Stimulated activated CD8-positive, alpha-beta memory T cell treated with anti-CD3 and anti-CD28 coated beads, Interleukin-15, amount 100 ng/mL, for 4 hours (primary cell): ENCODE measurements around the gene KLF5.
"Not testable (repeated sequence)": the region's sequence is repeated elsewhere in the genome, so short reads cannot be mapped to it uniquely, and the experiment has no call there.

Experiments
- DNase-seq, 2 donors: peaks; one replicate each; pipeline ENCODE4 v3.0.0-alpha.2; 2020; ENCODE audit warnings: low read depth in 2 of 2

KLF5 gene

GRCh38 chr13:73082895-73083294 lies 24.1 kb downstream of the KLF5 start:
- no peak for DNase-seq

DNA sequence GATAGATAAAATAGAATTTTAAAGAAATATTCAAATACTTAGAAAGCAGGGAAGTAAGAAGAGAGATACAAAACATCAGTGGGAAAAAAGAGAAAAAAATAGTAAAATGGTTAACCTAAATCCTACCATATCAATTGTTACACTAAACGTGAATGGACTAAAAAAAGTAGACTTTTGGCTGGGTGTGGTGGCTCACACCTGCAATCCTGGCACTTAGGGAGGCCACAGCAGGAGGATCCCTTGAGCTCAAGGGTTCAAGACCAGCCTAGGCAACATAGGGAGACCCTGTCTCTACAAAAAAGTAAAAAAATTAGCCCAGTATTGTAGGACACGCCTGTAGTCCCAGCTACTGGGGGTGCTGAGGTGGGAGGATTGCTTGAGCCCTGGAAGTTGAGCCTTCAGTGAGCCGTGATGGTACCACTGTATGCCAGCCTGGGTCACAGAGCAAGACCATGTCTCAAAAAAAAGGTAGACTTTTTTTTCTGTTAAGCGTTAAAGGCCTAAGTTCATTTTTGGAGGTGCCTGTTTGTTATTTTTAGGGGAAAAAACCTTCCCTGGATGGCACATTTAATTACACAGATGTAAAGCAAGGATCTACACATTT lies 29.6 kb downstream of the KLF5 start:
- DNase-seq: no peak

DNA sequence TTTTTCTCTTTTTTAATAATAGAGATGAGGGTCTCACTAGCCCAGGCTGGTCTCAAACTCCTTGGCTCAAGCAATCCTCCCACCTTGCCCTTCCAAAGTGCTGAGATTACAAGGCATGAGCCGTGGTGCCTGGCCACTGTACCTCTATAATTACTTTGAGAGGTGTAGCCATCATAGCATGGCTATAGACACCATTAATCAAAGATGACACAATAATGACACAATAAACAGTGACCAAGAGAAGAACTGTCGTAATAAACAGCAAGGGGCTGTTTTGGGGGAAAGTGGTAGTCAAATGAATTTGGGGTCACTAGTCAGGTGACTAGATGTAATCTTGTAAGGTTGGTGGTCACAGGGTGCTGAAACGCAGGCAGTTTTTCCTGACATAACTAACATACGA lies 30.4 kb downstream of the KLF5 start:
- DNase-seq: no peak

DNA sequence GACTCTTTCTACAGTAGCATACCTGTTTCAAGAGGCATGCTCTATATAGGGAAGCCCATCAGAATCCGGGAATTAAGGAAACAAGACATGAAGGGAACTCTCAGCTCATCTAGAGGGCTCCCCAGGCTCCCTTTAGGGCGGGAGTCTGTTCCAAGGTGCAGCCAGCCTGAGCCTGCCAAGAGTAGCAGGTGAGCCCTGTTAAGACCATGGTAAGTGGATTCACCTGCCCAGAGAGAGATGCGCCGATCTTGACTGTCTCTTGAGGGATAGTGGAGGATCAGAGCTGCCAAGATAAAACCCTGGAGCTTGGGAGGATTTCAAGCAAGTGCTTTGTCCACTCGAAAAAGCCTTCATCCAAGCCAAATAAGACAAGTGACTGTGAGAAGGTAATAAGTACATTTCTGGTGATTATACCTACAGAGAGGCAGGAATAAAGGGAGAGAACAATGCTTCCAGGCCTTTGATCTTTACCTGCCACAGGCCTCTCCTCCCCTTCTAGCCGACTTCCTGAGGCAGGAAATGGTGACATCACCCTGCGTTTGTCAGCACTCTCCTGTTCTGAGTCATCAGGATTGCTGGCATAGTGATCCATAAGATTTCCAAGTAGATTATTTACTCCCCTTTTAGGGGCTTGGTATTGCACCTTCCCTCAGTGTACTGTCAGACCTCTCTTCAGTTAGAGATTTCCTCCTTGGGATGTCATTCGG lies 31.5 kb downstream of the KLF5 start:
- no peak for DNase-seq

DNA sequence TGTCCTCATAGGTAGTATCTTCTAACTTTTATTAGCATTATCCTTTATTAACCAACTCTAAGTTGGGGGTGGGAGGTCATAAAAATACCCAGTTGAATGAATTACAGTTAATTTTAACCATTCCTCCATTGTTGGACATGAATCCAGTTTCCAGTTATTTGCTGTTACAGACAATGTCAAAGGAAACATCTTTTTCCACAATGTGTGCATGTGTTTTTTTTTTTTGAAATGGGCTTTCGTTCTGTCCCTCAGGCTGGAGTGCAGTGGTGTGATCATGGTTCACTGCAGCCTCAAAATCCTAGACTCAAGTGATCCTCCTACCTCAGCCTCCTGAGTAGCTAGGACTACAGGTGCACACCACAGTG lies 32.0 kb downstream of the KLF5 start:
- DNase-seq: no peak

- no peak for DNase-seq
Measured at GRCh38 chr13:73092829-73093228, 34.0 kb downstream of the KLF5 start.

- DNase-seq: no peak
Measured at GRCh38 chr13:73096173-73096572, 37.4 kb downstream of the KLF5 start.

DNA sequence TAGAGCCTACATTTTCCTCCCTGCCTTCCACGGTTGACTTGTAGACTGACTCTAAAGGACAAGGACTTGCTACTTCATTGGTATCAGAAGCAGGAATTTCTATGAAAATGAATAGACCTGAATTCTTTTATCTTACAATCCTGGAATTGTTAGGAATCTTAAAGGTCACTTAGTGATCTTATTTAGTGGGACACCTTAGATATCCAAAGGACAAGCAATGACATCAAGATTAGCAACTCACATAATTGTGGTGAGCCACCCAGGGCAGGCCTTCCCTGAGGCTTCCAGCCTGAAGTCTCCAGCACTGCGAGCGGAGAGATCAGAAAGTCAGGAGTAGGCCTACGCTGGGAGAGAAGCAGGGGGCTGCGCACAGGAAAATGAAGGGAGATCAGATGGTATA lies 37.8 kb downstream of the KLF5 start:
- DNase-seq: no peak

DNA sequence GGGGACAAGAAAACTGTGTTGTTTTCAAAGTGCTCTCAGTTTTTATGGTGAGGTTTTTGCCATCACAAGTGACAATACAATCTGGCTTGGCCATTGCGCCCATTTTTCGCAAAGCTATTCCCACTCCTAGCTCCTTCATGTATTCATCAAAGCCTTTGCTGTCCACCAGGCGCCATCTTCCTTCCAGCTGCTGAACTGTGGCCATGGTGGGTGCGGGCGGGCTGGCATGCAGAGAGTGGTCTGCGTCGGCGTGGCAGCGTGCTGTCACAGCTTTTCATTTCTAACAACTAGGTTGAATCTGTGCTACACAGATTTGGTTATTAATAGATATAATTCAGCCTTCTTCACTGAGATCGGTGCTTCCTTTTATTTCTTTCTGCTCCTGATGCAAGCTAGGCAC lies 42.0 kb downstream of the KLF5 start:
- DNase-seq: not testable (repeated sequence)

GRCh38 chr13:73101351-73102007 lies 42.7 kb downstream of the KLF5 start:
- DNase-seq: no peak

GRCh38 chr13:73103238-73103637 lies 44.4 kb downstream of the KLF5 start:
- DNase-seq: no peak

DNA sequence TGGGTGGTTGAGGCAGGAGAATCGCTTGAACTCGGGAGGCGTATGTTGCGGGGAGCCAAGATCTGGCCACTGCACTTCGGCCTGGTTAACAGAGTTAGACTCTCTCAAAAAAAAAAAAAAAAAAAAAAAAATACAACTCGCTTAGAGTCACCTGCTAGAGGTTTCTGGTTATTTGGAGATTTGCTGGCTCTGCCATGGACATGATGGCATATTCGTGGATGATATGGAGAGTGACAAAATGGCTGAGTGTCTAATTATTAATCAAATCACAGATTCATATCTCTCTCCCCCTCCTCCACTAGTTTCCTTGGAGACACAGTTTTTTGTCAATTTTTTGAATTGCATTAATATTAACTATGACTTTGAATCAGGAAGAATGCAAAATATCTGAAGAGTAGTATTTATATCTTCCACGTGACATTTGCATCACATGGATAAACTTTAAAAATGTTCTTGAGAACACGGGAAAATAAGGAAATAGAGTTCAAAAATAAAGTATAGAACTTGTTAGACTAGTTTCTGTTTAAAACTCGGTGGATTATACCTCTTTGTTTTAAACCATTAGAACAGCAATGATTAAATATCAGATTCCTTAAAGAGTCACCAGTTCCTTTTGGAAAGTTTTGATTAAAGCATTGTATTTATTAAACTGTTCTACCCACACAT lies 47.8 kb downstream of the KLF5 start:
- DNase-seq: no peak

DNA sequence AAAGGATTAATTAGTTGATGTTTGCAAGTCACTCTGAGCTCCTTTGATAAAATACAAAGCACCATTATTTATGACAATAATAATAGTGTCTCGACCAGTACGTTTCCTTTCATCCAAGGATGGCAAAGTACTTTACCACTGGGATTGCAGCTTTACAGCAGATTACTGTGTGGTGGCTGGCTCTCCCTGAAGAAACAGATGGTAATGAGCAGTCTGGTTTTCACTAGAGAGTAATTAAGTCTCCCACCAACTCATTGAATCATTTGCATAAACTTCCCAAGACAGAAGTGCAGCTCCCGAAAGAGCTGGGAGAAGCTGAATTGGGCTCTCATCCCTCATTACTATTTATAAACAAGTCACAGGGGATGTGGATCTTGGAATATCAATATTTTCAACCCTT lies 48.7 kb downstream of the KLF5 start:
- no peak for DNase-seq

- DNase-seq: no peak
Measured at GRCh38 chr13:73107970-73108369, 49.2 kb downstream of the KLF5 start.

DNA sequence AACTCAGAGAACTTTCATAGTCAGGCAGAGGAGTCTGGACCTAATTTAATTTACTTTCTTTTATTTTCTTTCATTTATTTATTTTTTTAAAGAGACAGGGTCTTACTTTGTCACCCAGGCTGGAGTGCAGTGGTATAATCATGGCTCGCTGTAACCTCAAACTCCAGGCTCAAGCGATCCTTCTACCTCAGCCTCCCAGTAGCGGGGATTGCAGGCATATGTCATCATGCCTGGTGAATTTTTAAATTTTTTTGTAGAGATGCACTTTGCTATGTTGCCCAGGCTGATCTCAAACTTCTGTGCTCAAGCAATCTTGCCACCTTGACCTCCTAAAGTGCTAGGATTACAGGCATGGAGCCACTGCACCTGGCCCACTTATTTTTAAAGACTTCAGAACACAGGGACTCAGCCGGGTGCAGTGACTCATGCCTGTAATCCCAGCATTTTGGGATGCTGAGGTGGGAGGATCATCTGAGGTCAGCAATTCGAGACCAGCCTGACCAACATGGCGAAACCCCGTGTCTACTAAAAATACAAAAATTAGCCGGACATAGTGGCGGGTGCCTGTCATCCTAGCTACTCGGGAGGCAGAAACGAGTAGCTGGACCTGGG lies 50.6 kb downstream of the KLF5 start:
- no peak for DNase-seq

DNA sequence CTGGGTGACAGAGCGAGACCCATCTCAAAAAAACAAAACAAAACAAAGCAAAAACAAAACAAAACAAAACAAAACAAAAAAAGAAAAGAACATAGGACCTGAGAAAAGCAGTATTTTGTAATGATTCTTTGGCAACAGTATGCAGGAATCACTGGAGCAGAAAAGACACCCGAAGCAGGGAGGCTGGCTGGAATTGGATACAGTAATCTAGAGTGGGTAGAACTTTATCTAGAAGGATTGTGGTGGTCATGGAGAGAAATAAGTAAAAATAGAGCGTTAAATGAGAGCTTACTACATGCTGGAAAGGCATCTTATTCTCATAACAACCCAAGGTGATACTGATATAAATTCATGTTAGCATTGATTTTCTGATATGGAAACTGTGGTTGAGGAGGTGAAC lies 51.2 kb downstream of the KLF5 start:
- DNase-seq: no peak

- DNase-seq: no peak
Measured at GRCh38 chr13:73110814-73111213, 52.0 kb downstream of the KLF5 start.

GRCh38 chr13:73111331-73111730 lies 52.5 kb downstream of the KLF5 start:
- DNase-seq: no peak

DNA sequence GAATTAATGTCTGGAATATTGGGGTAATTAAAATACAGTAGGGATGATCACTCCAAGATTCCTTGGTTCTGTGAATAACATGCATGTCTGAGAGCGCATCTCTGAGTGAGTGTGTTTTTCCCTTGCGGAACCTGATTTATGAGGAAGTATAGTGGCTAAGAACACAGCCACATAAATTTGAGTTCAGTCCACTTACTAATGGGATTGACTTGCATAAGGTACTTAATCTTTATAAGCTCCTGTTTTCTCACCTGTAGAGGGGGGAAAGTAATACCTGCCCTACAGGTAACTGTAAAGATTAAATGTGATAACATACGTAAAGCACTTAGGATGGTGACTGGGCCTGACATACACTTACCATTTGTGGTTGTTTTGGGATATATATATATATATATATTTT lies 60.8 kb downstream of the KLF5 start:
- DNase-seq: no peak
